Activated T-helper 1 cell treated with Interleukin-2 at 50 U/mL for 16 hours (primary cell): ENCODE data around the gene BCL7A.
A peak's percentile ranks its signal among the peaks of the same experiment; 100 is the strongest.
"Not testable (repeated sequence)": the region's sequence is repeated elsewhere in the genome, so short reads cannot be mapped to it uniquely, and the experiment has no call there.

Experiments used
- DNase-seq: peaks from one replicate; pipeline ENCODE4 v3.0.0-alpha.2; 2020; ENCODE audit warnings: low read depth

BCL7A gene

DNA sequence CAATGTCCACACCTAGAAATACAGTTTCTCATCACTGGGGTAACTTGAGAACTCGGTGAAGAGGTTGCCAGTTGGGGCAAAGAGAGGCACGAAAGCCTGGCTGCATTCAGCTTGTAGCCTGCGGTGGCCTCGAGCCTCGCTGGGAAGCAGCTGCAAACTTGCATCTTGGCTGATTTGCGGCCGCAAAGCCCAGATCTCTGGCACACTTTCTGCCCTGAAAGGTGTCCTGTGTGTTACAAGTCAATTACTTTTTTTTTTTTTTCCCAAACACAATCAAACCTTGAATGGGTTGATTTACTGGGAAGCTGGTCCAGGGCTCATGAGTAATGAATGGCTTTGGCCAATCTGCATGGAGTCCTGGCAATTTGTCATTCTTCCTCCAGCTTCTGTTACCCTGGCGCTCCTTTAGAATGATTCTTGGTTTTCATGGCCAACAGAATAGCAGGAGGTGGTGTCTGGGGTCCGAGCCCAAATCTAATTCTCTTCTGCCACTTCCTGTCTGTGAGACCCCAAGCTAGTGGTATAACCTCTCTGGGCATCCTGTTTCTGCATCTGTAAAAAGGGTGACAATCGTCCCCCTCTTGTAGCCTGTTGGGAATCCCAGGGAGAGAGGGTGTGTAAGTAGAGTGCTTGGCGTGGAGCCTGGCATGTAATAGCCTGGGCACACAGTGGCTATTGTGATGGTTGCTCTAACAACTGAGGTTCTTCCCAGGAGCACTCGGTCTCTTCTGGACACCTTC lies 6.7 kb downstream of the BCL7A start:
- DNase-seq: no peak

DNA sequence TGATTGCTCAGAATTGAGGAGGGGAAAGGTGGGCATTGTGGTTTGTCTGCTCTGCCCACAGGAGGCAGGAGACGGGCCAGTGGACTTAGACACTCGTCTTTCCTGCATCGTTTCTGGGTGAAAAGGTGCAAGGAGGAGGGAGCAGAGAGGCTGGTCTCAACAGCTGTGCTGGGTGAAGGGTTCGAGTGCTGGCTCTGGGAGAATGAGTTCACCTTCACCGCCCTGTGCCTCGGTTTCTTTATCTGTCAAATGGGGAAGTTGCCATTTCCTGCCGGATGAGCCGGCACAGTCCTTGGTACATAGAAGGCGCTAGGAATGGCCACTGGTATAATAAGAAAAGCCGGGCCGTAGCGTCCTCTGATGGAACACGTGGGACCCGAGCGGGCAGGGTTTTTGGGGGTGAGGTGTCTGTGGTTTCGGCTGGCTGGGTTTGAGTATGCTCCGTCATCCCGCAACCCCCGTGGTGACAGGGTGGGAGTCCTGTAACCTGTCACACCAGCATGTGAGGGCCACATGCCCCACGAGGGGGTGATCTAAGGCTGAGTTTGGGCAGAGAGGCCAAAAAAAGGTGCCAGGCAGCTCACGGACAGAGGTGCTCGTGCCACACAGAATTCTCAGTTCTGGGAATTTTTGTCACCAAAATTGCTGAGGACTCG lies 7.3 kb downstream of the BCL7A start:
- DNase-seq: no peak

DNA sequence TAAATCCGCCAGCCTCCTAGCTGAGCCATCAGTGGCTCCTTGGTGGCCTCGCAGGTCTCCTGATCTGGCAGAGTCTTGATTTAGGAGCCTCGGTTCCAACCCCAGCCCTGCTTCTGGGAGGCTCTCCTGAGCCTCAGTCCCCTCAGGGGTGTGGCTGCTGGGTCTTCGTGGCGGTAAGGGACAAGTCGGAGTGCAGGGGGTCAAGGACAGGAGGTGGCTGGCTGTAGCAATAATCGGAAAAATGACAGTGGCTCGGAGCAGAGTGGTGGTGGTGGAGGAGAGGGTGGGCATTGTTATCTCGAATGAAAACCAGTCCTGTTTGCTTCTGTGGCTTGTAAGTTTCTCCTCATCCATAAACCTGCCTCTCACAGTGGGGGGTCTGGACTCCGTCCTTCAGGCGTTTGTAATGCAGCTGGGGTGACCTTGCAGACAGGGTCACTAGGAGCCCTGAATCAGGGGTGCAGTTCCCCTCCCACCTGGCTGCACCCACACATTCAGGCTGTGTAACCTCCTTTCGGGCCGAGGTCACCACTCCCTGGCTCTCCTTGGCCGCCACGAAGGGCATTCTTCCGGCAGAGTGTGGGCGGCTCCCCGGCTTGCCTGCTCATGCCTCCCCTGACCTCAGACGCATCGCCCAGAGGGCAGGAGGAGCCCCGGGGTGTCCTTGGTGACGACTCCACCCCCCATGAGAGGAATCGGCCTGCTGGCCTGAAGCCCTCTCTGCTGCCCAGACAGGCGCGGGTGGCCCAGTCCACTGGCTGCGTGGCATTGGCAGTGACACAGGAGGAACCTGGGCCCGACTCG lies 8.1 kb downstream of the BCL7A start:
- DNase-seq: no peak

DNA sequence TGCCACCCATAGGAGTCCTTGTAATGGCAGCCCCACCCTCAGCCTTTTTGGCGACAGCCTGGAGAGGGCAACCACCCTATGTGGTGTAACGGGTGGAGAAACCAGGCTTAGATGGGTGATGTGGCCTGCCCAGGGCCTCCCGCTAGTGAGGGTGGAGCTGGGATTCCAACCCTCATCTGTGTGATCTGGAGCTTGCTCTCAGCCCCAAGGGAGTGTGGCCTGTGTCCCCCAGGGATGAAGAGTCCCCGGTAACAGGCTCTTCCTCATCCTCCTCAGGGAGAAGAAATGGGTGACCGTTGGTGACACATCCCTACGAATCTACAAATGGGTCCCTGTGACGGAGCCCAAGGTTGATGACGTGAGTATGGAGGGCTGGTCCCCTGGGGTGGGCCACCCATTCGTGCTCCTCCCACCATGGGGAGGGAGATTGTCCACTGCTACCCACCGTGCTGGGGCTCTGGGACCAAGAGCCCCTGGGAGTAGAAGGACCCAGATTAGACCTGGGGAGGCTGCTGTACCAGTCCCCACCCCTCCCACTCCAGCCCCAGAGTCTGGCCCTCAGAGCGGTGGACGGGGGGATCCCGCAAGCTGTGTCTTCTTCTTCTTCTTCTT lies 8.8 kb downstream of the BCL7A start:
- DNase-seq: no peak

DNA sequence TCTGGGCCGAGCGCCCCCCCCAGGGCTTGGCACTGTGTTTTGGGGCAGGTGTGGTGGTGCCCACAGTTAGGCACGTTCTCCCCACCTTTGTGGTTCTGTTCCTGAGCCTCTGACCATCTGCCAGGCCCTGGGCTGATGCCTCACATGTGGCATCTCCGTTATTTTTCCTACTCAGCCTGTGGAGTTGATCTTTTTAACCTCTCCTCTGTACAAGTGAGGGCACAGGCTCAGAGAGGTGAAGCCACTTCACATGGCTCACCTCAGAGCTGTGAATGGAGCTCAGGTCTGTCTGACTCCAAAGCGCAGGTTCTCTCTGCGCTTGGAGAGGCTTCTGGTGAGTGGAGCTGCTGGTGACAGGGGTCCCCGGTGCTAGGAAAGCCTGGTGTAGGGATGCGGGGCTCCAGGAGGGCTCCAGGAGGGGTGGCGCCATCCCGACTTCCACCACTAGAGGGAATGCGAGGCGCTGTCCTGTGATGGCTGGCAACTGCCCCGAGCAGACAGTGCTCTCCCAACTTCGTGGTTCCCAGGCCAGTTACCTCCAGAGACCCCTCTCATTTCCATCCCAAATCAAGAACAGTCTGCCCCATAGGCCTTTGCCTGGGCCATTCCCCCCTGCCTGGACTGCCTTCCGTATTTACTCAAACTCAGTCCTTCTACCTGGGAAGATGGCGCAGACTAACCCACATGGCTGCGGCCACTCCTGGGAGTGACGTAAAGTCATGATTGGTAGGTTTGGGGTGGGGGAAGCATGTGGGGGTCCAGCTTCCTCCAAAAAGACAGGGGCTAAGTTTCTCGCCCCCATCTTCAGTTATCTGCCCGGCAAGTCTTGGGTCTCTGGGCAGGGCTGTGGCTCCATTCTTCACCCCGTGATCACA lies 9.9 kb downstream of the BCL7A start:
- DNase-seq: peak; percentile 12

DNA sequence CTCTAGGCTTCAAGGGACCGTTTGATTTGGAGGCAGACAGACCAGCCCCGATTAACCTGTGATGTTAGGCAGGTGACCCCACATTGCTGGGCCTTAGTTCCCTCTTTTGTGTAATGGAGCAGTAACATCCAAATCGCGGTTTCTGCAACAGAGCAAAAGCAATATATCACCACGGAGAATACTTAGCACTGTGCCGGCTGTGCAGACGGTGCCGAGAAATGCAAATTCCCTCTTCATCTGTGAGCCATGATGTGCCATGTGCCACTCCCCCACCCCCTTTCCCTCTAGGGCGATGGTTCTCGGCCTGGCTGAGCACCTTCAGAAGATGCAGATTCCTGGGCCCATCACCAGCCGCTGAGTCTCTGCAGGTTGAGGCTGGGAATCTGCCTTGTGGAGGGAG lies 10.9 kb downstream of the BCL7A start:
- DNase-seq: no peak

DNA sequence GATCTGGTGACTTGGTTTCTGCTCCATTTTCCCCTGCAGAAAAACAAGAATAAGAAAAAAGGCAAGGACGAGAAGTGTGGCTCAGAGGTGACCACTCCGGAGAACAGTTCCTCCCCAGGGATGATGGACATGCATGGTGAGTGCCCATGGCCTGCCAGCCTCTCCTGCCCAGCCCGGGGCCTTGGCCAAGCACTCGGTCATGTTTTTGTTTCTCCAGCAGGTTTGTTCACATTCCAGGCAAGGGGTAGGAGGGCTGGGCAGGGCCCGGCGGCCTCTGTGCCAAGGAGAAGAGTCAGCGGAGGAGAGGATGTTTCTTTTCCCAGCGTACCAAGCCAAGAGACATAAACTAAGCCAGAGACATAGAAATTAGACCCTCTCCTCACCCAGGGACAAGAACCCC lies 13.6 kb downstream of the BCL7A start:
- no peak for DNase-seq

DNA sequence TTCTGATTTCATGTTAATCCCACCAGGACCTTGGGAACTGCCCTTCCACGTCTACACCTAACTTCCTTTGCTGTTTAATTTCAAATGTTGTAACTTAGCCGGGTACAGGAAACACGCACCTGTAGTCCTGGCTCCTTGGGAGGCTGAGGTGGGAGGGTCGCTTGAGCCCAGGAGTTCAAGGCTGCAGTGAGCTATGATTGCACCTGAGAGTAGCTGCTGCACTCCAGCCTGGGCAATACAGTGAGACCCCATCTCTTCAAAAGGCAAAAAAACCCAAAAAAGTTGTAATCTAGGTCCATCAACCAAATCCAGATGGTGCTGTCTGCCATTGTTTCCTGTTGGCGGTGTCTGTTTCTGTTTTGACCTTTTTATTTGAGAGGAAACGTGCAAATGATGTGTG lies 14.5 kb downstream of the BCL7A start:
- no peak for DNase-seq

DNA sequence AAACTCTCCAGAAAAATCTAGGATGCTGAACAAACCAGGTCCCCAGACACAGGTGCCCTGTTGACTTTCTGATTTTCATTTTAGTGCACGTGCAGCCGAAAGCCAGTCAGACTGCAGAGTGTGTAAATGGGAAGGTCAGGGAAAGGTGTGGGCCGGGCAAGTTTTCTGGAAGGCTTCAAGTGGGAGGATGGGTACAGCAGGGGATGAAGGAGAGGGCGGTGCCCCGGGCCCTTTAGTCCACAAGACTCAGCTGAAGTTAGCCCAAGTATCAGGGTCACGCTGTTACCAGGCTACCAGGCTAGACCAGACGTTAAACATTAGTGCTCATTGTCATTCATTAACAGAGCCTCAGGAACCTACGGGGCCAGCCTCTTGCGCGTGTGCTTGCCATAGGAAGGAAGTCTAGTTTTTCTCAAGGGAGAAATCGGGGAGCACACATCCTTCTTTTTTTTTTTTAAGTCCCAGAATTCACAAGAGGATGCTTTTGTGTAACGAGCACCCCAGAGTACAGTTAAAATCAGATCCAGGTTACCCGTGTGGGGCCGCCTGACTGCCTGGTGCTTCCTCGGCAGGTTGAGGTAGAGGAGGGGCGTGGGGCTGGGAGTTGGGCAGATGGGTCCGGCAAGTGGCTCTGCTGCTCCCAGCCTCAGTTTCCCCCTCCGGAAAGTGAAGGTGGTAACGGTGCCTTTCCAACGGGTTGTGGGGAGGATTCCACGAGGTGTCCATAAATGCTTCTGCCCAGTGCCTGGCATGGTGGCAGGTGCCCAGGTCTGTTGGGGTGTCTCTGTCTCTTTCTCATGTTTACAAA lies 19.1 kb downstream of the BCL7A start:
- no peak for DNase-seq

DNA sequence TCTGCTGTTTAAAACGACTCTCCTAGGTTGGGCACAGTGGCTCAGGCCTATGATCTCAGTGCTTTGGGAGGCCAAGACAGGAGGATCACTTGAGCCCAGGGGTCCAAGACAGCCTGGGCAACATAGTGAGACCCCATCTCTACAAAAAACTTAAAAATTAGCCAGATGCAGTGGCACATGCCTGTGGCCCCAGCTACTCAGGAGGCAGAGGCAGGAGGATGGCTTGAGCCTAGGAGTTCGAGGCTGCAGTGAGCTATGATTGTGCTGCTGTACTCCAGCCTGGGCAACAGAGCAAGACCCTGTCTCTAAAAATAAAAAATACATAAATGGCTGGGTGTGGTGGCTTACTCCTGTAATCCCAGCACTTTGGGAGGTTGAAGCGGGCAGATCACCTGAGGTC lies 19.8 kb downstream of the BCL7A start:
- not testable (repeated sequence) for DNase-seq

DNA sequence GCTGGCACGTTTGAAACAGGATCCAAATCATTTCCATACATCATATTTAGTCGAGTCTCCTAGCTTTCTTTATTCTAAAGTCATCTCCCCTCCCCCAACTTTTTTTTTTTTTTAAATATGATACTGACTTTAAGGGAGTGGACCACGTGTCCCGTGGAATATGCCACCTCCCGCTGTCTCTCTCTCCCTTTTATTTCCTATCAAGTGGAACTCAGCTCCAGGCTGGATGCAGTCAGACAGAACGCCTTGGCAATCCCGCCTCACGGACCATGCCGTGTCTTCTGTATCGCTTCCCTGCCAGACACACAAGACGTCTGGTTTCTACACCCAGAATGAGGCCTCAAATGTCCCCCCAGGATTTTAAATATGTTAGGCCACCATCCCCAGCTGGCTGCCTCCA lies 21.2 kb downstream of the BCL7A start:
- DNase-seq: no peak

DNA sequence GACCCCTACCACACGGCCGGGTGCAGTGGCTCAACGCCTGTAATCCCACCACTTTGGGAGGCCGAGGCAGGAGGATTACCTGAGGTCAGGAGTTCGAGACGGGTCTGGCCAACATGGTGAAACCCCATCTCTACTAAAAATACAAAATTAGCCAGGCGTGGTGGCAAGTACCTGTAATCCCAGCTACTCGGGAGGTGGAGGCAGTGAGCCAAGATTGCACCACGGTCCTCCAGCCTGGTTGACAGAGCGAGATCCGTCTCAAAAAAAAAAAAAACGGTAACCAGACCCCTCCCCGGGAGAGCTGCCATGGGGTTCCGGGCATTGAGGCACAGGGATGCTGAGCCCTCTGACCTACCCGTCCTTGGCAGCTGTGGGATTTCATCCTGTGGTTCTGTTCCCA lies 21.8 kb downstream of the BCL7A start:
- no peak for DNase-seq

DNA sequence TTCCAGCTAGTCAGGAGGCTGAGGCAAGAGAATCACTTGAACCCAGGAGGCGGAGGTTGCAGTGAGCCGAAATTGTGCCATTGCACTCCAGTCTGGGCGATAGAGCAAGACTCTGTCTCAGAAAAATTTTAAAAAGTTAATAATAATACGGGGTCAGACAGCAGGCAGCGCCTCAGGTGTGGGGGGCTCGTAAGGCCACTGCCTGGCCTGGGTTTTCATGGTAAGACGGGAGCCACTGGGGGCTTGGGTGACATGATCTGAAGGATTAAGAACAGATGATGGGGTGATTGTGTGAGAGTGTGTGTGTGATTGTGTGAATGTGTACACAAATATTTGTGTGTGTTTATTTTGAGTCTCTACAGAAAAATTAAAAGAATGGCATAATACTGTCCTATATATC lies 23.6 kb downstream of the BCL7A start:
- DNase-seq: no peak

DNA sequence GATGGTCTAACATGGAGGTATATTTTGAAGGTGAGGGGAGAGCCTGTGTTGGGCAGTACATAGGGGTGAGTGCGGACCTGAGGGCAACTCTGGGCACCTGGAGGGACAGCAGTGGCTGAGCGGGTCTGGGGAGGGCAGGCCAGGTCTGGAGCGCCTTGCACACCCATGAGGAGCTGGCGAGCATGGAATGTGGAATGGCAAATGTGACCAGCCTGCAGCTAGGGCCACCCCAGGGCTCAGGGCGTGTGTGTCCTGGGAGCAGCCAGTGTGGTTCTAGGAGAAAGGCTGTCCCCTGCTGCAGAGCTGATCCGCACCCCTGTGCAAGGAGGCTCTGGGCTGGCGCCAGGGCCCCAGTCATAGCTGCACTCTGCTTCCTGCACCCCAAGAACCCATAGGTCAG lies 24.5 kb downstream of the BCL7A start:
- DNase-seq: no peak

DNA sequence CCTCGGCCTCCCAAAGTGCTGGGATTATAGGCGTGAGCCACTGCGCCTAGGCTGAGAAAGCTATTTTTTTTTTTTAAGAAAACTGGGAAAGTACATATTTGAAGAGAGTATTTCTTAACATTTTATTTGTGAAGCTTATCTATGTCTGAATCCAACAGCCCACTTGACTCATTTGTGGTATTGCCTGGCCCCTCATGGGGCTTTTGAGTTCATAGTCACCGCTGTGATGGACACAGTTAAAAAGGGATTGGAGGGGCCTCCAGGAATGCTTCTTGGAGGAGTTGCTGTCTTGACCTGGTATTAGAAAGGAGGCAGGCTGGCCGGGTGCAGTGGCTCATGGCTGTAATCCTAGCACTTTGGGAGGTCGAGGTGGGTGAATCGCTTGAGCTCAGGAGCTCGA lies 26.5 kb downstream of the BCL7A start:
- DNase-seq: no peak

DNA sequence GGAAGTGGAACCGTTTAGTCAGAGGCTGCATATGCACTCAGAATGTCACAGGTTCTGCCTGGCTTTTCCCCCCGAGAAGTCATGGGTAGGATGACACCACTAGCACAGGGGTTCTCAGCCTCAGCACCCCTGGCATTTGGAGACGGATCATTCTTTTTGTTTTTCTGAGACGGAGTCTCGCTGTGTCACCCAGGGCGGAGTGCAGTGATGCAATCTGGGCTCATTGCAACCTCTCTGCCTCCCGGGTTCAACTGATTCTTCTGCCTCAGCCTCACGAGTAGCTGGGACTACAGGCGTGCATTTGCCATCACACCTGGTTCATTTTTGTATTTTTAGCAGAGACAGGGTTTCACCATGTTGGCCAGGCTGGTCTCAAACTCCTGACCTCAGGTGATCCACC lies 28.1 kb downstream of the BCL7A start:
- DNase-seq: no peak

DNA sequence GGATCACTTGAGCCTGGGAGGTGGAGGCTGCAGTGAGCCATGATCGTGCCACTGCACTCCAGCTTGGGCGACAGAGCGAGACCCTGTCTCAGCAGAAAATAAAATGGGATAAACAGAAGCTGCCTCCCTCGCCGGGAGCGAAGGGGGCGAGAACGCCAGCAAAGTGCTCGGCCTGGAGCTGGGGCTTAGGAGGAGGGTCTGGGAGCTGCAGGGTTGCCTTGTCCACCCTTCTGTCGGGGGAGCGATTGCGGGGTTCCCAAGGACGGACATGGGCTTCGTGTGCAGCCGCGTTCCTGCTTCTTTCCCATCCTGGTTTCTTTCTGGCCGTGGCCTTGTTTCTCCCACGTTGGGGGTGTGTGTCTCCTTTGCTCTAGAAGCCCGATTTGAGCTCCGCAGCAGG lies 29.0 kb downstream of the BCL7A start:
- no peak for DNase-seq

DNA sequence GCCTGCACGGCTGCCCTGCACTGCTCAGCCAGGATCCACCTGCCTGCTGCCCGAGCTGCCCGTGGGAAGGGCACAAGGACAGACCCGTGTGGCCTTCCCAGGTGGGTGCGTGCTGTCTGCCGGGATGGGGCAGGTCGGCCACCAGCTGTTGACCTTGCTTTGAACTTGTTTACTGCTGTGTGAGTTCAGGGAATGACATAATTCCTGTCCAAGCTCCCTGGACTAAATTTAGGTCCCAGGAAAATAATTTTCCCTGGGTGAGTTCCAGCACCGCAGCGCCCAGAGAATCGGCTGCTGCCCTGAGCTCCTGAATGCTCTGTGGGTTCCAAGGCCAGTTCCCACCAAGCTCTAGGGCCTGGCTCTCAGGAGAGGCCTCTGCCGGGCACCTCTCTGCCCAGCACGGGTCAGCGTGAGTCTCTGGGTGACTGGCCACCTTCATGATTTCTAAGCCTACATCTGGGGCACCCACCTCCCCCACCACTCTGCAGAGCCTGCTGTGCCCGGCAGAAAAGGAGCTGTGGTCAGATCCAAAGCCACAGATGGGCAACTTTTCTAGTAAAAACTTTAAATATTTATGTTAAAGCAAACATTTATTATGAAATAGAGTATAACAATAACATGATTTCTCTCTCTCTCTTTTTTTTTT lies 29.7 kb downstream of the BCL7A start:
- no peak for DNase-seq

DNA sequence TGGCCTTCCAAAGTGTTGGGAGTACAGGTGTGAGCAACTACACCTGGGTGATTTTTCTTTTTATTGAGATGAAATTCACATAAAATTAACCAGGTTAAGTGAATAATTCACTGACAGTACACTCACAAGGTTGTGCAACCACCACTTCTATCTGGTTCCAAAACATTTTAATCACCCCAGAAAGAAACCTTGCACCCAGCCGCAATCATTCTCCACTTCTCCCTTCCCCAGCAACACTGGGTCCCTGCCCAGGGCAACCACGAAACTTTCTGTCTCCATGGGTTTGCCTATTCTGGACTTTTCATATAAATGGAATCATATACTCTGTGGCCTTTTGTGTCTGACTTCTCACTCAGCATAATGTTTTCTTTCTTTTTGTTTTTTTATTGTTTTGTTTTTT lies 30.6 kb downstream of the BCL7A start:
- no peak for DNase-seq

DNA sequence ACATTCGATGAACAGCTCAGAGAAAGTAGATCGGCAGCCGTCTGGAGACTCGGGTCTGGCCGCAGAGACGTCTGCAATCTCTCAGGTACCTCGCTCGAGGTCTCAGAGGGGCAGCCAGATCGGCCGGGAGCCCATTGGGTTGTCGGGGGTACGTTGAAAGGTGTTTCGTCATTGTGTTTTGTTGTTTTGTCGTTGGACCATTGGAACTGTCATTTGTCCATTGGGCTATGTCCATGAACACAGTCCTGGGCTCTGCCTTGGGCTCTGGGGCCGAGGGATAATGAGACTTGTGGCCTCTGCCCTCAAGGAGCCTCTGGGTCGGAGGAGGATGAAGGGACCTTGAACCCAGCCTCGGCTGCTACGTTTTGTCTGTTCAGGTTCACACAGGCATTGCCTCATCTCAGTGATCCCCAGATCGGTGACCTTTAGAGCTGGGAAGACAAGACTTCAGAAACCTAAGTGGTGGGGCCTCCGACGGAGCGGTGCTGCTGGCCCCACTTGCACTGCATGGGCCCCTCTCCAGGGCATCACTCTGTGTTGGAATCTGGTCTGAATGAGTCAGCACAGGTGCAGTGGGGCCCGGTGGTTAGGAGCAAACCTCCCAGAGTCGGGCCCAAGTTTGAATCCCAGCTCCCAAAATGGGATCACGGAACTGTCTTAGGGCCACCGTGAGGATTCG lies 33.3 kb downstream of the BCL7A start:
- DNase-seq: no peak
